K562 (cell line): ENCODE results near the gene RXRA. TPM values are rescaled to one million over a fixed set of nuclear protein-coding genes. Genes with fewer than 3 reads are reported as not detected.
A peak's percentile ranks its signal among the peaks of the same experiment; 100 is the strongest.

ENCODE experiments used
- ATAC-seq: fragments of 200-7000 bp; cut with Tn5 transposase; 3 replicates; pipeline ENCODE4 v1.9.1; 2020; ENCODE audit warnings: moderate library complexity
- BruUV-seq: library from RNA; stranded (reverse); fragments of 400-500 nt; replicated peaks from 2 replicates; lab custom pipeline; 2021; lab: Mats Ljungman, UMichigan
- CTCF ChIA-PET: fragments of 300-600 bp; formaldehyde crosslinking; extraction: SDS; loops from one replicate; lab custom pipeline; 2021; ENCODE audit warnings: low intra/inter-chr PET ratio; lab: Yijun Ruan, JAX
- POLR2A ChIA-PET: fragments of 300-600, 350-650 bp; sonication (Branson Sonifier 250); formaldehyde crosslinking; extraction: SDS; loops from one replicate; lab custom pipeline; 2021; ENCODE audit warnings: antibody characterized with exemption, inconsistent platforms; lab: Yijun Ruan, JAX
- DNase-seq, 4 experiments: peaks; one replicate each; pipeline versions ENCODE4 v3.0.0 to v3.0.0-alpha.2; 2011 to 2018; ENCODE audit warnings: low spot score in 3 of 4, mixed read lengths in 3 of 4; ENCODE audit errors: extremely low read depth in 1 of 4
- FAIRE-seq: peaks from 2 replicates; lab custom pipeline; 2011; peaks lifted over from hg19 to GRCh38; lab: Jason Lieb, UNC
- H2AFZ ChIP-seq: 2 replicates; pipeline ENCODE4 v1.6.0; 2011; ENCODE audit warnings: low read depth, low read length, control low read depth, inconsistent platforms
- H3K27ac ChIP-seq: fragments of 200-600 bp; 3 replicates; pipeline ENCODE4 v1.8.0; 2011; ENCODE audit warnings: low read depth, mild to moderate bottlenecking, control low read depth, inconsistent platforms, low read length, moderate library complexity, mixed read lengths; ENCODE audit errors: extremely low read depth
- H3K27me3 ChIP-seq, 2 experiments: fragments of 300-600 bp in 1 of 2; 2 replicates in 1 of 2; 3 replicates in 1 of 2; pipeline versions ENCODE4 v1.6.0 to v1.8.0; 2011; ENCODE audit warnings: inconsistent platforms in 2 of 2, low read length in 2 of 2, mild to moderate bottlenecking in 1 of 2, mixed read lengths in 1 of 2, moderate library complexity in 1 of 2; ENCODE audit not compliant: control insufficient read depth in 2 of 2, insufficient read depth in 2 of 2
- H3K36me3 ChIP-seq: fragments of 300-600 bp; 3 replicates; pipeline ENCODE4 v1.8.0; 2011; ENCODE audit warnings: mild to moderate bottlenecking, low read length, inconsistent platforms; ENCODE audit not compliant: control insufficient read depth, insufficient read depth
- H3K4me1 ChIP-seq, 2 experiments: fragments of 200-600 bp in 1 of 2; replicated peaks in 1 of 2; 2 replicates in 1 of 2; 3 replicates in 1 of 2; pipeline versions ENCODE4 v1.5.1 to v1.8.0; 2011; ENCODE audit warnings: inconsistent platforms in 2 of 2, low read length in 2 of 2, mild to moderate bottlenecking in 1 of 2, mixed read lengths in 1 of 2, moderate library complexity in 1 of 2; ENCODE audit not compliant: control insufficient read depth in 2 of 2, insufficient read depth in 2 of 2
- H3K4me2 ChIP-seq: 2 replicates; pipeline ENCODE4 v1.6.1; 2011; ENCODE audit warnings: low read length, control low read depth, inconsistent platforms, mixed read lengths; ENCODE audit not compliant: insufficient read depth
- H3K4me3 ChIP-seq: fragments of 200-600 bp; sonication (generic), shearing (Covaris generic); 2 replicates; pipeline ENCODE4 v1.5.1; 2016; ENCODE audit warnings: control low read depth, inconsistent platforms
- H3K79me2 ChIP-seq: fragments of 200-600 bp; 3 replicates; pipeline ENCODE4 v1.8.0; 2011; ENCODE audit warnings: low read length, inconsistent platforms; ENCODE audit not compliant: control insufficient read depth, insufficient read depth
- H3K9ac ChIP-seq, 2 experiments: 2 replicates each; pipeline versions ENCODE4 v1.6.0 to v1.6.1; 2011; ENCODE audit warnings: low read depth in 2 of 2, low read length in 2 of 2, control low read depth in 1 of 2, inconsistent platforms in 1 of 2, mild to moderate bottlenecking in 1 of 2, mixed read lengths in 1 of 2; ENCODE audit not compliant: insufficient read depth in 1 of 2
- H3K9me1 ChIP-seq: one replicate; pipeline ENCODE4 v1.6.0; 2011; ENCODE audit warnings: inconsistent platforms, mild to moderate bottlenecking, low read length, moderate library complexity; ENCODE audit not compliant: control insufficient read depth, insufficient read depth
- H3K9me3 ChIP-seq: replicated peaks from 2 replicates; pipeline ENCODE4 v1.5.1; 2011; ENCODE audit warnings: low read depth, low read length, inconsistent platforms; ENCODE audit not compliant: control insufficient read depth, insufficient read depth
- H4K20me1 ChIP-seq: replicated peaks from 2 replicates; pipeline ENCODE4 v1.6.1; 2011; ENCODE audit warnings: low read length, inconsistent platforms, mixed read lengths; ENCODE audit not compliant: control insufficient read depth, insufficient read depth
- ARID3A ChIP-seq: IDR thresholded peaks from 2 replicates; pipeline ENCODE4 v1.6.1; 2012; ENCODE audit warnings: low read depth, low read length, improper control_type of control experiment, borderline replicate concordance
- SNAPC5 ChIP-seq: fragments of 250-450 bp; sonication (Bioruptor Pico); IDR thresholded peaks from 2 replicates; pipeline ENCODE4 v1.8.0; 2021; ENCODE audit warnings: moderate library complexity, mild to moderate bottlenecking, inconsistent platforms
- ZNF121 ChIP-seq: sonication (generic); formaldehyde crosslinking; conservative IDR thresholded peaks from 2 replicates; pipeline ENCODE4 v1.8.0; 2022; ENCODE audit warnings: missing genetic modification reagents
- WGBS: fragments of 100-300 bp; shearing (Covaris generic); methylation state at CpG from one replicate; pipeline ENCODE4 v1.1.6; 2016; ENCODE audit warnings: low coverage, mixed read lengths; ENCODE audit not compliant: insufficient coverage; ENCODE audit errors: missing lambda C conversion rate; 5-methylcytosine and 5-hydroxymethylcytosine counted together
- in situ Hi-C: fragments of 300-500 bp; cut with MboI; formaldehyde crosslinking; loops from 4 replicates; pipeline ENCODE4 v1.15.0; 2018; ENCODE audit warnings: inconsistent platforms, mixed read lengths
- intact Hi-C: fragments of 100-400 bp; cut with micrococcal nuclease; formaldehyde crosslinking; loops from 2 replicates; pipeline ENCODE4 v1.14.2; 2022
- polyA plus RNA-seq, 8 experiments: library from polyadenylated mRNA; depleted of rRNA in 4 of 8; stranded (reverse) in 5 of 8; unstranded in 3 of 8; fragments of >200 nt; fragmentation: Nextera tagmentation in 2 of 8; fragmentation: Illumina TruSeq in 1 of 8; extraction: Ambion mirVana in 2 of 8; extraction: Trizol in 1 of 8; gene quantifications; 2 replicates each; pipeline versions ENCODE4 v1.2.1 to v1.2.3, GENCODE V29; 2011 to 2014; ENCODE audit warnings: inconsistent platforms in 1 of 8, missing spikeins in 1 of 8
- total RNA-seq, 7 experiments: library from RNA; depleted of rRNA in 6 of 7; stranded (reverse); fragments of >200 nt in 6 of 7; fragmentation: Illumina TruSeq in 2 of 7; extraction: Trizol in 2 of 7; gene quantifications; 2 replicates each; pipeline versions ENCODE4 v1.2.1 to v1.2.3, GENCODE V29; 2011 to 2021; ENCODE audit warnings: low replicate concordance in 1 of 7

RXRA gene
- total and polyA plus RNA-seq, 9 of the 15 experiments (the other 6 are each of a cell fraction or from before 2014, with no cell fraction given): 0.35 to 23.6 (median 4.6) TPM

GRCh38 chr9:134405527-134405926 lies 79.3 kb downstream of the RXRA start (continued):
- no peak for TF ChIP-seq ARID3A
- TF ChIP-seq, all 486 proteins: peak for 7

- TF ChIP-seq ZNF121 (0 out of 2 replicates have a peak, but pooled peaks have one; percentile 1), SNAPC5 (CRISPR knock-in tag) (no peak)
- TF ChIP-seq, all 486 proteins: peak for 1
- DNase-seq: peak in 1 of 4 experiments; percentile 30
- H3K4me1 ChIP-seq: peaks cover 35 to 94% of the 10 kb centered on the region in 2 experiments
- ChIA-PET POLR2A (interaction anchor here (0.5 to 0.8 kb wide), 5 partner anchors 9 to 241 kb away, joined by 3 to 4 read pairs (median 3); no protein-coding TSS in a partner anchor), CTCF (no interaction called here)
- H3K4me2 ChIP-seq: peak overlapping the region; percentile 64
- peaks cover 19% of the 10 kb centered on the region for H3K9me1 ChIP-seq
- 58% methylated on average over 11 of the region's 23 CpGs for WGBS
- intact Hi-C loops (no loop called here), in situ Hi-C loops (no loop called here)
- no peaks in the 10 kb centered on the region for H3K36me3 ChIP-seq
- H3K27ac ChIP-seq: peak overlapping the region; percentile 55; the same call in 1 of the 3 replicates
- H3K9me3 ChIP-seq: no peaks in the 10 kb centered on the region
- no peak overlapping the region for H2AFZ ChIP-seq
- no peaks in the 10 kb centered on the region for H3K27me3 ChIP-seq
- H3K79me2 ChIP-seq: peaks cover 5% of the 10 kb centered on the region
- H3K9ac ChIP-seq: peak overlapping the region in 1 of 2 experiments; percentile 83; a peak in 3 of 4 replicates
- no TSS peak for BruUV-seq
- FAIRE-seq: no peak
- no peak for ATAC-seq
- no peak overlapping the region for H3K4me3 ChIP-seq
- H4K20me1 ChIP-seq: peaks cover 56% of the 10 kb centered on the region
These were observed 80.3 kb downstream of the RXRA start for GRCh38 chr9:134406366-134407120.
